GM21390 (cell line): Measurements from ENCODE around the gene BCAR3.
"Not testable (repeated sequence)": the region's sequence is repeated elsewhere in the genome, so short reads cannot be mapped to it uniquely, and the experiment has no call there.

ENCODE experiments used
- ATAC-seq: cut with Tn5 transposase; IDR thresholded peaks from one replicate; pipeline ENCODE4 v1.9.1; 2021; ENCODE audit not compliant: unreplicated experiment

The BCAR3 gene

GRCh38 chr1:93670141-93670540, 11.5 kb downstream of the BCAR3 start:
- ATAC-seq = no peak

DNA sequence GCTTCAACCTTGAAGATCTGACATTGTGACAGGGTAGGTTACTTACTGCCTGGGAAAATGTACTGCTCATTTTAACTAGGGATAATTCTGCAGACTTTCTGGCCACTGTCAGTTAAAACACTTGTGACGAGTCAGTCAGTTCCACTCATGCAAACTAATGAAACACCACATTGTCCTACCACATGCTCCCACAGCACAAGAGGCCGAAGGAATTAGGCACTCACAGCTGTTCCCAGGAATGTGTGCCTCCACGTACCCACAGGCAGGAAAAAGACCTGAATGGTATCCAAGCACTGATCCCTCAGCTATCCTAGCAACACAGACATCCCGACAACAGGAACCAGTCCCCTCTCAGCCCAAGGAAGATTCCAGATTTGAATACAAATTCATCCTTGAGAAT, 12.3 kb downstream of the BCAR3 start:
- no peak for ATAC-seq

DNA sequence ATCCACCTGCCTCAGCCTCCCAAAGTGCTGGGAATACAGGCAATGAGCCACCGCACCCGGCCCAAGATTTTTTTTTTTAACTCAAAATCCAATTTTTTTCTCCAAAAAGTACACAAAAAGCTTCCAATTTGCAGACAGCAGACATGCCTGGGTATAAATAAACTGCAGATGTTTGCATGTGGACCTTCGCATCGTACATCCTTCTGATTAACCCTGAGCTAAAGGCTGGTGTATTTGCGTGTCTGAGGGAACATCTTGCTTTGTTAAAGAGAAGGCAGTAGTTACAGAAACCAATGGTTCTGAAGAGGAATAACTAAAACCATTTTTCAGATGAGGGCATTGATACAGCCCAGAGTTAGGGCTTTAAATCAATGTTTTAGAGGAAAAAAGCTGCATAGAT, 12.7 kb downstream of the BCAR3 start:
- ATAC-seq = no peak

- no peak for ATAC-seq
Observed at GRCh38 chr1:93668121-93668520, 13.5 kb downstream of the BCAR3 start.

GRCh38 chr1:93667642-93668041, 14.0 kb downstream of the BCAR3 start:
- no peak for ATAC-seq

GRCh38 chr1:93666613-93667384, 14.8 kb downstream of the BCAR3 start:
- ATAC-seq = no peak

DNA sequence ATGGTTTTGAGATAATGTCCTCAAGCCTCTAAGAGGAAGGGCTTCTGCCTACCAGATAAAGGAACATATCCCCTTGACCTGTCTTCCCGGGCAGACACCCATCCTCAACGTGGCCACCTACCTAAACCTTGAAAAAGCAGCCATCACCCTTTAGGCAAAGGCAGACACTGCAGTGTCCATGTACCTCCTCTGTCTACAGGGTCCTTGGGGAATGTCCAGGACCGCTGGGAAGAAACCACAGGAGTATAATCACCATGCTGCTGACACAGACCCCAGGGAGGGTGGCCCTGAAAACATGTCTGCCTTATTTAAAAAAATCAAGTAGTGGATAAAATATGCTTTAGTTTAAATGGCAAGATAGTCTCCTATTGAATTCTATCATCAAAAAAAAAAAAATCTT, 16.6 kb downstream of the BCAR3 start:
- ATAC-seq = no peak

- ATAC-seq = no peak
Observed at GRCh38 chr1:93663208-93663614, 18.4 kb downstream of the BCAR3 start.

GRCh38 chr1:93662481-93663207, 19.0 kb downstream of the BCAR3 start:
- ATAC-seq = no peak

GRCh38 chr1:93661829-93662474, 19.7 kb downstream of the BCAR3 start:
- ATAC-seq = no peak

- not testable (repeated sequence) for ATAC-seq
Observed at GRCh38 chr1:93661341-93661740, 20.3 kb downstream of the BCAR3 start.

GRCh38 chr1:93659822-93660503, 21.7 kb downstream of the BCAR3 start:
- no peak for ATAC-seq

DNA sequence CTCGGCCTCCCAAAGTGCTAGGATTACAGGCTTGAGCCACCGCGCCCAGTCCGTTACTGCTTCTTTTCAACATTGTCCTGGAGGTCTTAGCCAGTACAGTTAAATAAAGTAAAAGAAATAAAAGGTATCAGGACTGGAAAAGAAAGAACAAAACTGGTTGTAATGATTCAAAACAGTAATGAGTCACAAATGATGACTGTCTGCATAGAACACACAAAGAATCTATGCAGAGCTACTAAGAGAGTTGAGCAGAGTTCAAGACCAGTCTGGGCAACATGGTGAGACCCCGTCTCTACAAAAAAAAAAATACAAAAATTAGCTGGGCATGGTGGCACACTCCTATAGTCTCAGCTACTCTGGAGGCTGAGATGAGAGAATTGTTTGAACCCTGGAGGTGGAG, 23.4 kb downstream of the BCAR3 start:
- ATAC-seq = no peak

- ATAC-seq = no peak
Observed at GRCh38 chr1:93656491-93656890, 25.1 kb downstream of the BCAR3 start.

- no peak for ATAC-seq
Observed at GRCh38 chr1:93653656-93654055, 28.0 kb downstream of the BCAR3 start.

- ATAC-seq = no peak
Observed at GRCh38 chr1:93652323-93652949, 29.2 kb downstream of the BCAR3 start.

GRCh38 chr1:93651695-93652094, 29.9 kb downstream of the BCAR3 start:
- ATAC-seq = no peak

- not testable (repeated sequence) for ATAC-seq
Observed at GRCh38 chr1:93650159-93650558, 31.5 kb downstream of the BCAR3 start.

- ATAC-seq = no peak
Observed at GRCh38 chr1:93649231-93649630, 32.4 kb downstream of the BCAR3 start.

- ATAC-seq = no peak
Observed at GRCh38 chr1:93648656-93649055, 33.0 kb downstream of the BCAR3 start.

DNA sequence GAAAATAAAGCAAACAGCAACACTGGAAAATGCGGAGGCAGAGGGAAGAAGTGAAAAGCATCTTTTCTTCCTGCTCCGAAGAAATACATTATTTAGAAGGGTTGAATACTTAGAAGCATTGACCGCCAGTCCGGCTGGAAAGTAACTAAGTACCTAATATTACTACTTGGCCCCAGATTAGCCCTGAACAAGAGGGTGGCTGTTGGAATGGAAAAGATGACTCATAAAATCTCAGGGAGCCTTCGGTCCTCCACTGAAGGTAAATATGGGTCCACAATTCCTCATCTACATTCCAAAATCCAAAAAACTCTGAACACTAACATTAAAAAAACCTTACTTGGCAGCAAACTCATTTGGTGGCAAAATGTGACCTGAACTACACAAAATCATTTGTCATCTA, 40.1 kb downstream of the BCAR3 start:
- no peak for ATAC-seq
